Activated T-helper 9 cell treated with anti-CD3 and anti-CD28 coated beads, Interleukin-2, amount 50 U/mL, for 16 hours (primary cell): ENCODE measurements around the gene FGR.

Experiments
- DNase-seq: peaks from one replicate; pipeline ENCODE4 v3.0.0-alpha.2; 2020; ENCODE audit warnings: low read depth

FGR gene

GRCh38 chr1:27585684-27586083 lies 49.3 kb downstream of the FGR start:
- no peak for DNase-seq

DNA sequence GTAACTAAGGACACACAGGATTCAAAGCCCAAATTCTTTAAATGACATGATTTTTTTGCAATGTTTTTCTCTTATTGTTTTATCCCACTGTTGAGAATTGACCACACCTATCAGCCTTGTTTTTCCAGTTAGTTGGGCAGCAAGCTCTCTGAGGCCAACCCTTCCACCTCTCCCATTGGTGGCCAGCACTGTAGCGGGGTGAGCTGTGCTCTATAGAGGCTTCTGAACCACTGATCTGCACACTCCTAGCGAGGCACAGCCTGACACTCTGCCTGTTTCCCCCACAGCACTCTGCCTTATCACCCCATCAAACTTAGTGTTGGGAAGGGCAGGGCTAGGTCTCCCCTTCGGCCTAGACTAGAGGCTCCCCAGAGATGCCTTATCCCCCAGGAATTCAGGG lies 50.5 kb downstream of the FGR start:
- no peak for DNase-seq

DNA sequence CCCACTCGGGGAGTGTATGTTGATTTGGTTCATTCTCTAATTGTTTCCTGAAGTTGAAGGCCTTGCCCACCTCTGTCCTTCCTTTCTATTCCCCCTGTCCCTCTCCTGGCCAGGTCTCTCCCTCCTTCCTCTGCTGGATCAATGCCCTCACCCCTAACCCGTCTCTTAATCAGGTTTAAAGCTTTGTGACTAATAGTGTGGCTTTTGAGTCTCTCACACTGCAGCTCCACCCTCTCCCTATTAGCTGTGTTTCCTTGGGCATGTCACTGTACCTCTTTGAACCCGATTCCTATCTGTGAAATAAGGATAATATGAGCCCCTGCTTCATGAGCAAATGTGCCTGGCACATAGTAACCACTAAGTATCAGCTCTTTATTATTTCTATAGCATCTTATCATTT lies 51.5 kb downstream of the FGR start:
- no peak for DNase-seq

- no peak for DNase-seq
Measured at GRCh38 chr1:27581823-27582243, 53.2 kb downstream of the FGR start.

GRCh38 chr1:27577504-27578188 lies 57.3 kb downstream of the FGR start:
- DNase-seq, result no peak

- DNase-seq, result no peak
Measured at GRCh38 chr1:27576806-27577227, 58.2 kb downstream of the FGR start.

- no peak for DNase-seq
Measured at GRCh38 chr1:27575840-27576331, 59.1 kb downstream of the FGR start.

GRCh38 chr1:27574871-27575831 lies 59.8 kb downstream of the FGR start:
- DNase-seq, result no peak

GRCh38 chr1:27574001-27574781 lies 60.8 kb downstream of the FGR start:
- no peak for DNase-seq

DNA sequence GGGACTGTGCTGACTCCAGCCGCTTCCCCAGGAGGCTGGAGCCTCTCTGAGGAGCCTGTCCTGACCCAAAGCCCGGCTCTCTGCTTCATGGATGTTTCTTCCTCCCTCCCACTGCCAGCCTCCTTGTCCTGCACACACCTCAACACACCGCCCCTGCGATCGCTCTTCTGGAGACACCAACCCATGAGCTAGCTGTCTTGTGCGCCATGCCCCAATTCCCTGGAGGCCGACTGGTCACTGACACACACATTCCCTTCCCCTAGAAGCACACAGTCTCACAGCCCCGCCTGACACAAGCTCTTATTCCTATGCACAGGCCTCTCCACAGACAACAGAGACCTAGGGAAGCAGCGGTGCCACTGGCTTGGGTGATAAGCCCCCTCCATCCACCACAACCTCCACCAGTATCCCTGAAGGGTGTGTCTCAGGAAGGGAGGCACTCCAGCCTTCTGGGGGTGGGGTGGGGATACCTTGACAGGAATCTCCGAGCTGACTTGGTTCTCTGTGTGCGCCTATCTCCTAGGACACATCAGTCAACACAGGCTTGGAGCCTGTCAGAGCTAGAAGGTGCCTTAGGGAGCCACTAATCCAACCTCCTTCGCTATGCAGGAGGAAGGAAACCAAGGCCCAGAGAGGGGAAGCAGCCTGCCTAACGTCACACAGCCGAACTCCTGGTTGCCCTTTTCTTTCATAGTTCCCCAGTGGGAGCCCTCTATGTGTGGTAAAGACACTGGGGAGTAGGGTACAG lies 62.1 kb downstream of the FGR start:
- DNase-seq, result no peak

GRCh38 chr1:27572019-27572678 lies 62.8 kb downstream of the FGR start:
- DNase-seq, result no peak

DNA sequence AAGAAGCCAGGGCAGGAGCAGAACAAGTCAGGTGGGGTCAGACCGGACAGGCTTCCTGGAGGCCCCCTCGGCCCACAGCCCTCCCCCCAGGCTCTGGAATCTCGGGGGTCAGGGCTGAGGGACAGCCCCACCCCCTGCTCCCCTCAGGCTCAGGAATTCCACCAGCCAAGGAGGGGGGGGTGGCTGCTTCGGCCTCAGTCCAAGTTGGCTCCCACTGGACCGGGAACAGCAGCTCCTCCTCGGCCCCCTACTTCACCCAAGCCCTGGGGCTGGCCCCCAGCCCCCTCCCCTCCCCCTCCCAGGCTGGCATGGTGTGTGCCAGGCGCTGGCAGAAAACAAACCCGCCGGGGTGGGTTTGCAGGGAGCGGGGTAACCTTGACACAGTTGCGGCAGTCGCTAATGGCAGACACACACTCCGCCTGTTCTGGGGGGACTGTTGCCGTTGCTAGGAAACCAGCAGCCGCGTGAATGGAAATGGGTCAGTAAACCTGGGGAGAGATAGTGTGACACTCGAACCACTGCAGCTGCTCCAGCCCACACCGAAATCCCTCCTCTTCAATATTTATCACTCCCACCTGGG lies 63.5 kb downstream of the FGR start:
- no peak for DNase-seq

DNA sequence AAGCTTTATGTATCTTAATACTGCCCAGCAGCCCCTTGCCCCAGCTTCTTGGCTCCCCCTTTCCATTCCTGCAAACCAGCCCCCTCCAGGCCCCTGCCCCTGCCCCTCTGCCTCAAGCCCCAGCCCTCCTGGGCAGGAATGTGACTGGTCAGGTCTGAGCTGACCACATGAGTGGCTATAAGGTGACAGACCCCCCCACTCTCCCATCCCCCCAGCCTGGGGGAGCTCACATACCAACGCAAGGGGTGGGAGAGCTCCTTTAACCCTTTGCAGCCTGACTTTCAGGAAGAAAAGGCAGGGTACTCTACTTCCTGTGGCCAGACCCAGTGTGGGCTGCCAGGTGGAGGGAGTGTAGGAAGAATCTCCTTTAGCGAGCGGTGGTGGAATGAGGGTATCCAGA lies 64.2 kb downstream of the FGR start:
- no peak for DNase-seq

DNA sequence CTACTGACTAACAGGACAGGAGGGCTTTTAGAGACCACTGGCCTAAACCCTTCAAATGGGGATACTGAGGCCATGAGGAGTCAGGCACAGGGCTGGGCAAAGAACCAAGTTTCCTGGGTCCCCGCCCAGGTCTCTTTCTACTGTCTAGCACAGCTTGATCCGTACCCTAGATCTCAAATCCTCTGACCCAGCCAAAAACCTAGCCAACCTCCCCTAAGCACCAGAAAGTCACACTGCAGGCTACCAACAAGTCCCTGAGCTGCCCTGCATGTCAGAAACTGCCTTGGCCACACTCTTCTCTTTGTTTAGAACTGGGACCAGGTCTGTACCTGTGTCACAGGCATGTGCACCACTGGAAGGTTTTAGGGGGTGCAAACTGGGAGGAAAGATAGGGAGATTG lies 64.6 kb downstream of the FGR start:
- DNase-seq, result no peak

DNA sequence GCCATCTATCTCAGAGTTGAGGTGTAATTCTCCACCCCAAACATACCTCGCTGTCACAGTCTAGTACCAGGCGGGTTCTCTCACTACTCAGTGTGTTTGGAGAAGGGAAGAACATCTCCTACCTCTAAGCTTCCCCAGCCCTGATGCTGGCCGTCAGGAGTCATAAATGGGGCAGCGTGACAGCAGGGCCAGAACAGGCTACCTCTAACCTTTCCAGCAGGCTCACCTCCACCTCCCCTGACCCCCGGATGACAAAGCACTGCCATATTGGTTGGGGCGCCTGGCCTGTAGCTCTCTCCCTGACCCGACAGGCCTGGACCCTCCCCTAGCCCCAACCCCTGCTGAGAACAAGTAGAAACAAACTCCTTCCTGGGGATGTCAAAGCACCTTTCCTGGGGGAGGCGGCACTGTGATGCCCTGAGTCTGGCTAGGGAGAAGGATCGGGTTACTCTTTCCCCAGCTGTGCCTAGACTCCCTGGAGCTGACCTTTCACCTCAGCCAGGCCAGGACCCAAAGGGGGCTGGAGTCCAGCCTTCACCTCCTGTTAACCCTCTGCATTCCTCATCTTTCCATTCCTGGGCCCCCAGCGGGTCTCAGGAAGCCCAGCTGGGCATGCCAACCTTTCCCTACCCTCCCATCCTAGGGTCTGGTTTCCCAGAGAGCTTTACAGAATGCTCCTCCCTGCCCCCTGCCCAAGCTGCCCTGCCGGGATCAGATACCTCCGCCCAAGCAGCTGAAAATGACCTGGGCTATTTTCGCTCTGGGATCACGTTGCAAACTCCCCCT lies 65.3 kb downstream of the FGR start:
- DNase-seq, result no peak

- DNase-seq, result no peak
Measured at GRCh38 chr1:27569088-27569460, 65.9 kb downstream of the FGR start.

- DNase-seq, result peak; percentile 88
Measured at GRCh38 chr1:27568300-27569087, 66.5 kb downstream of the FGR start.

DNA sequence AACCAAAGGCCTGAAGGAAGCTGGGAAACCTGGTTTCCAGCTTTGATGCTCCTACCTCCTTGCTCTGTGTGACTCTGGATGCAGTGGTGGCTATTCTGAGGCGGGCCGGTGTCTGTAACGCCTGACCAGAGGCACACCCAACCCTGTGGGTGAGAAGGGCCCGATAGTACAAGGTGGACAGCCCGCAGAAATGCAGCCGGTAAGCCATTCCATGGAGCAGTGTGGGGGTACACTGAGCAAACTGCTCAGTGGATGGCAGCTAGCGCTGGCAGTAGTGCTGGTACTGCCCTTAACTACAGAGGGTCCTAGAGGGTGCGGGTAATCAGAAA lies 67.0 kb downstream of the FGR start:
- no peak for DNase-seq

GRCh38 chr1:27567146-27567526 lies 67.8 kb downstream of the FGR start:
- DNase-seq, result no peak
